ENCODE results near the gene DNAJC6.

DNAJC6 gene

DNA sequence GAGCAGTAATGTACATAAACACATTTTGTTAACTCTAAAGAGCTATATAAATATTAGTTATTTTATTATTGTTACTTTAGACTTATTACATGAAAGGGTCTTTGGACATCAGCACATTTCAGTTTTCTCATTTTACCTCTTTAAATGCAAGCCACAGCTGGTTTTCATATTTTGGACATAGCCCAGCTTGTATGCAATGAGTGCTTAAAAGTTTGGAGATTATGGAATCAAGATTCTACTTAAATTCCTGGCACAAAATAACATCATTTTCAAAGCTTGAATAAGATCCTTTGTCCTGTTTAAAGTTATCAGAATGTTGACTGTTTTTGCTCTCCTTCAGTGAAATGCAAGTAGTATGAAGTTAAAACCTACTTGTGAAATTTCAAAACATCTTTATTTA is 95.6 kb downstream of the DNAJC6 start:
- TF ChIP-seq, protein P1, sequence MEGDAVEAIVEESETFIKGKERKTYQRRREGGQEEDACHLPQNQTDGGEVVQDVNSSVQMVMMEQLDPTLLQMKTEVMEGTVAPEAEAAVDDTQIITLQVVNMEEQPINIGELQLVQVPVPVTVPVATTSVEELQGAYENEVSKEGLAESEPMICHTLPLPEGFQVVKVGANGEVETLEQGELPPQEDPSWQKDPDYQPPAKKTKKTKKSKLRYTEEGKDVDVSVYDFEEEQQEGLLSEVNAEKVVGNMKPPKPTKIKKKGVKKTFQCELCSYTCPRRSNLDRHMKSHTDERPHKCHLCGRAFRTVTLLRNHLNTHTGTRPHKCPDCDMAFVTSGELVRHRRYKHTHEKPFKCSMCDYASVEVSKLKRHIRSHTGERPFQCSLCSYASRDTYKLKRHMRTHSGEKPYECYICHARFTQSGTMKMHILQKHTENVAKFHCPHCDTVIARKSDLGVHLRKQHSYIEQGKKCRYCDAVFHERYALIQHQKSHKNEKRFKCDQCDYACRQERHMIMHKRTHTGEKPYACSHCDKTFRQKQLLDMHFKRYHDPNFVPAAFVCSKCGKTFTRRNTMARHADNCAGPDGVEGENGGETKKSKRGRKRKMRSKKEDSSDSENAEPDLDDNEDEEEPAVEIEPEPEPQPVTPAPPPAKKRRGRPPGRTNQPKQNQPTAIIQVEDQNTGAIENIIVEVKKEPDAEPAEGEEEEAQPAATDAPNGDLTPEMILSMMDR (IDR thresholded peaks at IDR 0.05; ENCODE audit: unreplicated experiment in 3 of 3) = no peak
- H3K4me3 Mint-ChIP-seq = no peak overlapping the region

DNA sequence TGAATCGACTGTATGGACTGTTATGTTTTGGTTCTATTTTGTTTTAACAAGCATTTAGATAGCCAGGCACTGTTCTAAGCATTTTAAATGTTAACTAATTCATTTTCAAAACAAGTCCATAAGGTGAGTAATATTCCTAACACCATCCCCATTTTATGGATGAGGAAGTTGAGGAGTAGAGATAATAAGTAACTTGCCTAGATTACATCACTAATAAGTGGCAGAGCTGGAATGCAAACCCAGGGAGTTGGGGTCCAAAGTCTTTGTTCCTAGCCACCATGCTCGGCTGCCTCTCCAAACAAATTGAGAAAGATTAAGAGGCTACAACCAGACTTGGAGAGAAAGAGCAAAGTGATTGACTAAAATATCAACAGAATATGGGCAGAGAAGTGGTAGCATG is 98.5 kb downstream of the DNAJC6 start:
- TF ChIP-seq, protein P1 (IDR thresholded peaks at IDR 0.05; ENCODE audit: unreplicated experiment in 3 of 3) = no peak
- H3K4me1 Mint-ChIP-seq = no peaks in the 10 kb centered on the region
- H3K27ac Mint-ChIP-seq = peak overlapping the region in 2 of 3 experiments; percentile 85 to 88
- H3K4me3 Mint-ChIP-seq = no peak overlapping the region
- peaks cover 3% of the 10 kb centered on the region for H3K36me3 Mint-ChIP-seq (ENCODE audit: low read depth)
- H3K9me3 Mint-ChIP-seq = no peaks in the 10 kb centered on the region
- no peaks in the 10 kb centered on the region for H3K27me3 Mint-ChIP-seq (ENCODE audit: low read depth)

More for the DNA sequence above, 95.6 kb downstream of the DNAJC6 start:
- Mint-ChIP-seq H3K36me3 (ENCODE audit: low read depth) (peaks cover 7% of the 10 kb centered on the region), H3K4me1 (no peaks in the 10 kb centered on the region), H3K9me3 (no peaks in the 10 kb centered on the region), H3K27me3 (ENCODE audit: low read depth) (no peaks in the 10 kb centered on the region), H3K27ac (no peak overlapping the region)

DNA sequence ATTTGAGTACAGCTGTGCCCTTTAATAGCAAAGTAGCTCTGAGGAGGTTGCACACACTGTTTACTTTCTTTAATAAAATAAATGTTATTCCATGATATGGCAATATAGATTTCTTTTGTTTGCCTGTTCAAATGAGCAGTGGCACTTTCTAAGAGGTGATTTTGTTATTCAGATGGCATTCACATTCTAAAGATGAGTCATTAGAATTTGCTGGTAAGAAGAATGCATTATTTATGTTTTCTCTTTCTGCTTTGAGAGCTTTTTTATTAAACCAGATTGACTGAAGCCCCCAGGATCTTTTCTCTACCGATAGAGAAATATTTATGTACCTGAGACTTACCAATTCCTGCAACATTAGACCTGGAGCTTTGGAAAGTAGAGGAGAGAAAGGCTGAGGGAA is 100.0 kb downstream of the DNAJC6 start:
- Mint-ChIP-seq H3K36me3 (ENCODE audit: low read depth) (peaks cover 3% of the 10 kb centered on the region), H3K4me1 (no peaks in the 10 kb centered on the region), H3K27ac (peak overlapping the region in 1 of 3 experiments; percentile 13), H3K4me3 (no peak overlapping the region), H3K9me3 (no peaks in the 10 kb centered on the region), H3K27me3 (ENCODE audit: low read depth) (no peaks in the 10 kb centered on the region)
- TF ChIP-seq, protein P1 (IDR thresholded peaks at IDR 0.05; ENCODE audit: unreplicated experiment in 3 of 3) = no peak

DNA sequence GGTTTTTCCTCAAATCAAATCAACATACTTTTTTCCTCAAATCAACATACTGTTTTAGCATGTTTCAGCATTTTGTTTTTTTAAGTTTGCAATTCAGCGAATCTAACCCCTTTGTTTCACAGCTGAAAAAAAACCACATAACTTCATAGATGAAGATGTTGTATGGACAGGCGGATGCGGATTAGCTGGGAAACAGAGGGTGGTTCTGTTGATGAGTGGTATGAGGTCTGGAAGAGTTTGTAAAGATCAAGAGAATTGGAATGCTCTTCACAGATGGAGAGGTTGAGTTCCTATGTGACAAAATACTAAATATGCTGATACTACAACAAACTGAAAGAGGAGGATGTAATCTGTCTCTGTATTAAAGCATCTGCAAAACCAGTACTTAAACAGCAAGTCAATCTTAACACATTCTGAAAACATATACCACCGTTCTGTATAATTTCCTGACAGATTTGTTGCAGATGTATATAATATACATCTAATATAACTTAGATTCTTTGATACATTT is 100.5 kb downstream of the DNAJC6 start:
- Mint-ChIP-seq H3K27ac (peak overlapping the region in 1 of 3 experiments; percentile 13), H3K4me1 (no peaks in the 10 kb centered on the region), H3K36me3 (ENCODE audit: low read depth) (peaks cover 3% of the 10 kb centered on the region), H3K27me3 (ENCODE audit: low read depth) (no peaks in the 10 kb centered on the region), H3K9me3 (no peaks in the 10 kb centered on the region), H3K4me3 (no peak overlapping the region)
- TF ChIP-seq, protein P1 (IDR thresholded peaks at IDR 0.05; ENCODE audit: unreplicated experiment in 3 of 3) = no peak

DNA sequence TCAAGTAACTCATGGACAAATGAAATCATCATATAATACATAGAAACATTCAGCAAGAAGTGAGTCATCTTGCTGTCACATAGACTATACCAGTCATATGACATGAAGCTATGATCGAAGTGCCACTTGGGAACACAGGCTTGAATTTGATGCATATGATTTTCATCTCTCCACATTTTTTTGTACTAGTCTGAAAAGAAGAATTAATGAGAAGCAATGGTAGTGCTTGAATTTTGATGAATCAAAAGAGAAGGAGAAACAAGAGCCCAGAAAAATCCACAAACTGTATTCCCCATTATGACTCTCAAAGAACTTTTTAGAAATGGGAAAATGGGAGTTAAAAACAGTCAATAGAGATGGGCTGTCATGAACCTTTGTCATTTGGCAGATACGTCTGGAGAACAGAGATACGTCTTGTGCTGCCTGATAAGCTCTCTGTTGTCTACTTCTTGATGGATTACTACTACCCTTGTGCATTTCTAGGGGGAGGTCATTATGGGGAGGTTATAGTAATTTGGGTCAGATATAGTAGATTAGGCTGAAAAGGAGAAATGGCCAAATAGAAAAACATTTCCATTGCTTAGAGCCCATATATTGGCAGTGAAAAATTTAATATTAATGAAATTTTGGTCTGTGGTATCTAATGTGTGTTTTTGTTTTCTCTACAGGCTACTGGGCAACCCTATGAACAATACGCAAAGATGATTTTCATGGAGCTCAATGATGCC is 103.1 kb downstream of the DNAJC6 start:
- Mint-ChIP-seq H3K27ac (no peak overlapping the region), H3K36me3 (ENCODE audit: low read depth) (peaks cover 3% of the 10 kb centered on the region), H3K9me3 (no peaks in the 10 kb centered on the region), H3K27me3 (ENCODE audit: low read depth) (no peaks in the 10 kb centered on the region), H3K4me3 (no peak overlapping the region), H3K4me1 (no peaks in the 10 kb centered on the region)
- TF ChIP-seq, protein P1 (IDR thresholded peaks at IDR 0.05; ENCODE audit: unreplicated experiment in 3 of 3) = no peak

DNA sequence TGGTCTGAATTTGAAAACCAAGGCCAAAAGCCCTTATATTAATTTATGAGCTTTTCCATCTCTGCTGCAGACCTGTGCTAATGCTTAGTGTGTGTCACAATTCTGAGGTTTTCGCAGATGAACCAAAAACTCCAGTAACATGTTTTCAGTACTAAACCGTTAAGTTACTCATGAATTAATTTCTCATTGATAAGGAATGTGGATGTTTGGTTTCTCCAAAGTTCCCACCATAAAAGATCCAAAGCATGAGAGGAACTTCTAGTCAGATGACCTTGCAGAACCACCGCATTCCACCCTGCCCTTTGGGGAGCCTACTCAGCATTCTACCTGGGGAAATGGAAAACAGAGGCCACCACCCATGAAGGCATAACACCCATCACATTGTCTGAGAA is 103.6 kb downstream of the DNAJC6 start:
- Mint-ChIP-seq H3K4me1 (no peaks in the 10 kb centered on the region), H3K9me3 (no peaks in the 10 kb centered on the region)
- TF ChIP-seq, protein P1 (IDR thresholded peaks at IDR 0.05; ENCODE audit: unreplicated experiment in 3 of 3) = no peak

More for the DNA sequence above, 103.6 kb downstream of the DNAJC6 start:
- H3K4me3 Mint-ChIP-seq = no peak overlapping the region
- H3K27ac Mint-ChIP-seq = no peak overlapping the region
- no peaks in the 10 kb centered on the region for H3K27me3 Mint-ChIP-seq (ENCODE audit: low read depth)
- peaks cover 3% of the 10 kb centered on the region for H3K36me3 Mint-ChIP-seq (ENCODE audit: low read depth)

All from nephron (organoid).